Measurements from ENCODE around the gene SSBP2. TPM values are rescaled to one million over a fixed set of nuclear protein-coding genes. Genes with fewer than 3 reads are reported as not detected.

Gene SSBP2
- total RNA-seq, 1 donor from 2014 or later = 7.9 TPM

GRCh38 chr5:81773574-81773973 lies 22.7 kb upstream of the SSBP2 start:
- DNase-seq (ENCODE audit: low read depth) (no peak), FAIRE-seq (no peak)
- no peaks in the 10 kb centered on the region for H3K36me3 ChIP-seq (ENCODE audit: control insufficient read depth, insufficient read depth, low read length)
- no peak for TF ChIP-seq CTCF (IDR thresholded peaks at IDR 0.05; ENCODE audit: insufficient read depth, low read length, severe bottlenecking)
- no peak overlapping the region for H3K4me3 ChIP-seq (ENCODE audit: low read depth, low read length)
- H3K27me3 ChIP-seq (ENCODE audit: control insufficient read depth, insufficient read depth, low read length) = no peaks in the 10 kb centered on the region

- Histone ChIP-seq H3K27me3 (ENCODE audit: control insufficient read depth, insufficient read depth, low read length) (no peaks in the 10 kb centered on the region), H3K36me3 (ENCODE audit: control insufficient read depth, insufficient read depth, low read length) (no peaks in the 10 kb centered on the region), H3K4me3 (ENCODE audit: low read depth, low read length) (no peak overlapping the region)
- DNase-seq (ENCODE audit: low read depth) (no peak), FAIRE-seq (no peak)
- no peak for TF ChIP-seq CTCF (IDR thresholded peaks at IDR 0.05; ENCODE audit: insufficient read depth, low read length, severe bottlenecking)
Measured at GRCh38 chr5:81773161-81773560, 22.3 kb upstream of the SSBP2 start.

- FAIRE-seq (no peak), DNase-seq (ENCODE audit: low read depth) (no peak)
- H3K36me3 ChIP-seq (ENCODE audit: control insufficient read depth, insufficient read depth, low read length) = no peaks in the 10 kb centered on the region
- no peak overlapping the region for H3K4me3 ChIP-seq (ENCODE audit: low read depth, low read length)
- TF ChIP-seq CTCF (IDR thresholded peaks at IDR 0.05; ENCODE audit: insufficient read depth, low read length, severe bottlenecking) = no peak
- no peaks in the 10 kb centered on the region for H3K27me3 ChIP-seq (ENCODE audit: control insufficient read depth, insufficient read depth, low read length)
Measured at GRCh38 chr5:81772488-81772887, 21.6 kb upstream of the SSBP2 start.

- H3K36me3 ChIP-seq (ENCODE audit: control insufficient read depth, insufficient read depth, low read length) = no peaks in the 10 kb centered on the region
- no peaks in the 10 kb centered on the region for H3K27me3 ChIP-seq (ENCODE audit: control insufficient read depth, insufficient read depth, low read length)
- TF ChIP-seq CTCF (IDR thresholded peaks at IDR 0.05; ENCODE audit: insufficient read depth, low read length, severe bottlenecking) = no peak
- peak; percentile 75 for FAIRE-seq
- no peak overlapping the region for H3K4me3 ChIP-seq (ENCODE audit: low read depth, low read length)
- peak; percentile 98 for DNase-seq (ENCODE audit: low read depth)
Measured at GRCh38 chr5:81768935-81769452, 18.1 kb upstream of the SSBP2 start.

GRCh38 chr5:81767938-81768337 lies 17.0 kb upstream of the SSBP2 start:
- Histone ChIP-seq H3K4me3 (ENCODE audit: low read depth, low read length) (no peak overlapping the region), H3K27me3 (ENCODE audit: control insufficient read depth, insufficient read depth, low read length) (no peaks in the 10 kb centered on the region), H3K36me3 (ENCODE audit: control insufficient read depth, insufficient read depth, low read length) (no peaks in the 10 kb centered on the region)
- DNase-seq (ENCODE audit: low read depth) (no peak), FAIRE-seq (no peak)
- TF ChIP-seq CTCF (IDR thresholded peaks at IDR 0.05; ENCODE audit: insufficient read depth, low read length, severe bottlenecking) = no peak

- FAIRE-seq = no peak
Measured at GRCh38 chr5:81767097-81767496, 16.2 kb upstream of the SSBP2 start.

More at GRCh38 chr5:81767097-81767496, 16.2 kb upstream of the SSBP2 start:
- Histone ChIP-seq H3K27me3 (ENCODE audit: control insufficient read depth, insufficient read depth, low read length) (no peaks in the 10 kb centered on the region), H3K4me3 (ENCODE audit: low read depth, low read length) (no peak overlapping the region), H3K36me3 (ENCODE audit: control insufficient read depth, insufficient read depth, low read length) (no peaks in the 10 kb centered on the region)
- no peak for DNase-seq (ENCODE audit: low read depth)
- TF ChIP-seq CTCF (IDR thresholded peaks at IDR 0.05; ENCODE audit: insufficient read depth, low read length, severe bottlenecking) = no peak
